A549 (cell line): ENCODE data around the gene KAT6B. TPM values are rescaled to one million over a fixed set of nuclear protein-coding genes. Genes with fewer than 3 reads are reported as not detected.

ENCODE experiments used
- ATAC-seq, 2 experiments: fragments of 200-7000 bp in 1 of 2; fragments of >200 bp in 1 of 2; cut with Nextera tagmentation in 1 of 2; cut with Tn5 transposase in 1 of 2; 3 replicates each; pipeline versions ENCODE4 v1.8.0 to v1.9.1; 2018 to 2020; ENCODE audit warnings: mild to moderate bottlenecking in 1 of 2, moderate library complexity in 1 of 2
- CTCF ChIA-PET: fragments of 300-600 bp; sonication (Branson Sonifier 250); formaldehyde crosslinking; extraction: SDS; loops from one replicate; lab custom pipeline; 2021; ENCODE audit warnings: antibody characterized with exemption, inconsistent platforms; lab: Yijun Ruan, JAX
- POLR2A ChIA-PET: fragments of 350-600 bp; formaldehyde crosslinking; extraction: SDS; loops from one replicate; lab custom pipeline; 2021; ENCODE audit warnings: antibody characterized with exemption, inconsistent platforms; lab: Yijun Ruan, JAX
- DNase-seq, 2 experiments: peaks; one replicate each; pipeline versions ENCODE4 v3.0.0 to v3.0.0-alpha.2; 2011 to 2016; ENCODE audit warnings: low read depth in 1 of 2, low spot score in 1 of 2
- FAIRE-seq: peaks from 2 replicates; lab custom pipeline; 2011; peaks lifted over from hg19 to GRCh38; lab: Jason Lieb, UNC
- H3K27ac ChIP-seq, 2 experiments: fragments of >200 bp; sonication (Bioruptor Twin); formaldehyde crosslinking; 3 replicates each; pipeline ENCODE4 v1.5.1; 2016 to 2017
- H3K4me1 ChIP-seq: fragments of >200 bp; sonication (Bioruptor Twin); formaldehyde crosslinking; 3 replicates; pipeline ENCODE4 v1.6.1; 2016
- H3K4me2 ChIP-seq: fragments of >200 bp; sonication (Bioruptor Twin); formaldehyde crosslinking; 3 replicates; pipeline ENCODE4 v1.6.1; 2016
- H3K4me3 ChIP-seq: fragments of >200 bp; sonication (Bioruptor Twin); formaldehyde crosslinking; 3 replicates; pipeline ENCODE4 v1.5.1; 2016
- H3K9me3 ChIP-seq: fragments of >200 bp; sonication (Bioruptor Twin); formaldehyde crosslinking; 3 replicates; pipeline ENCODE4 v1.6.1; 2016
- CBX2 ChIP-seq: fragments of 200-600 bp; sonication (generic); IDR thresholded peaks from 2 replicates; pipeline ENCODE4 v1.6.1; 2016; ENCODE audit warnings: low read depth, mild to moderate bottlenecking, borderline replicate concordance
- CHD2 ChIP-seq: fragments of 150-350 bp; IDR thresholded peaks from 2 replicates; pipeline ENCODE4 v1.6.1; 2014; ENCODE audit warnings: low read length; ENCODE audit not compliant: partially characterized antibody
- EHMT2 ChIP-seq: fragments of 200-600 bp; sonication (generic); IDR thresholded peaks from 2 replicates; pipeline ENCODE4 v1.6.1; 2016; ENCODE audit warnings: antibody characterized with exemption, low read depth, mild to moderate bottlenecking, moderate library complexity
- FOSL2 ChIP-seq, 2 experiments: fragments of 450-650 bp in 1 of 2; fragments of >200 bp in 1 of 2; sonication (Bioruptor Twin) in 1 of 2; formaldehyde crosslinking; IDR thresholded peaks; 2 replicates each; pipeline versions ENCODE4 v1.5.0 to v1.6.1; 2016 to 2020; ENCODE audit warnings: mild to moderate bottlenecking in 1 of 2, moderate library complexity in 1 of 2
- FOXS1 ChIP-seq: fragments of 250-450 bp; sonication (Bioruptor Pico); IDR thresholded peaks from 2 replicates; pipeline ENCODE4 v1.5.0; 2020; ENCODE audit warnings: mild to moderate bottlenecking, moderate library complexity
- HOXA7 ChIP-seq: fragments of 250-450 bp; sonication (Bioruptor Pico); IDR thresholded peaks from 2 replicates; pipeline ENCODE4 v1.5.0; 2020; ENCODE audit warnings: mild to moderate bottlenecking, moderate library complexity
- JUN ChIP-seq, 2 experiments: fragments of >200 bp; sonication (Bioruptor Twin); formaldehyde crosslinking; IDR thresholded peaks; 2 replicates in 1 of 2; 3 replicates in 1 of 2; pipeline ENCODE4 v1.6.1; 2016 to 2017
- JUNB ChIP-seq: fragments of >200 bp; sonication (Bioruptor Twin); formaldehyde crosslinking; IDR thresholded peaks from 2 replicates; pipeline ENCODE4 v1.6.1; 2016
- KDM5A ChIP-seq: fragments of 200-600 bp; sonication (generic); IDR thresholded peaks from 2 replicates; pipeline ENCODE4 v1.6.1; 2016; ENCODE audit warnings: antibody characterized with exemption, mild to moderate bottlenecking
- NPAS2 ChIP-seq: fragments of 250-450 bp; sonication (Bioruptor Pico); IDR thresholded peaks from 2 replicates; pipeline ENCODE4 v1.8.0; 2022; ENCODE audit warnings: mild to moderate bottlenecking, moderate library complexity, borderline replicate concordance
- PHF8 ChIP-seq: fragments of 200-600 bp; sonication (generic); IDR thresholded peaks from 2 replicates; pipeline ENCODE4 v1.6.1; 2016; ENCODE audit warnings: low read depth, mild to moderate bottlenecking, antibody characterized with exemption, moderate library complexity, borderline replicate concordance
- RARB ChIP-seq: fragments of 250-450 bp; sonication (Bioruptor Pico); IDR thresholded peaks from 2 replicates; pipeline ENCODE4 v1.8.0; 2021; ENCODE audit warnings: mild to moderate bottlenecking, moderate library complexity
- SREBF2 ChIP-seq: fragments of 450-650 bp; IDR thresholded peaks from 2 replicates; pipeline ENCODE4 v1.6.1; 2014; ENCODE audit warnings: mild to moderate bottlenecking, moderate library complexity
- TFCP2L1 ChIP-seq: fragments of 250-450 bp; sonication (Bioruptor Pico); IDR thresholded peaks from 2 replicates; pipeline ENCODE4 v1.5.0; 2021; ENCODE audit warnings: mild to moderate bottlenecking
- TP53 ChIP-seq: fragments of 250-450 bp; sonication (Bioruptor Pico); IDR thresholded peaks from 2 replicates; pipeline ENCODE4 v1.5.0; 2021; ENCODE audit warnings: mild to moderate bottlenecking, moderate library complexity
- ZSCAN20 ChIP-seq: fragments of 250-450 bp; sonication (Bioruptor Pico); IDR thresholded peaks from 2 replicates; pipeline ENCODE4 v1.8.0; 2022; ENCODE audit warnings: mild to moderate bottlenecking, moderate library complexity
- WGBS: methylation state at CpG from one replicate; pipeline ENCODE4 v1.1.6; 2017; ENCODE audit errors: missing lambda C conversion rate; 5-methylcytosine and 5-hydroxymethylcytosine counted together
- polyA plus RNA-seq, 4 experiments: library from polyadenylated mRNA; depleted of rRNA in 3 of 4; stranded (reverse); fragments of >200 nt; fragmentation: RNase III in 1 of 4; extraction: RNeasy Plus Mini Kit Qiagen cat#74134 plus additional on column Dnase treatment in 1 of 4; gene quantifications; 2 replicates in 3 of 4; 3 replicates in 1 of 4; pipeline ENCODE4 v1.2.3, GENCODE V29; 2011 to 2017
- TF ChIP-seq, protein P1 (sequence below): fragments of 150-350 bp; IDR thresholded peaks from 2 replicates; pipeline ENCODE4 v1.6.1; 2014; ENCODE audit warnings: low read depth, mild to moderate bottlenecking, low read length

The KAT6B gene
- polyA plus RNA-seq, 2 of the 4 experiments (the other 2 are of a cell fraction) = 5.6 to 5.7 TPM

- CTCF ChIA-PET = interaction anchor here (1.8 kb wide), 1 partner anchor 714 kb away, joined by 3 read pairs; no protein-coding TSS in a partner anchor
- Histone ChIP-seq H3K4me1 (peaks cover 4% of the 10 kb centered on the region; the same call in 1 of the 3 replicates), H3K9me3 (no peaks in the 10 kb centered on the region), H3K4me3 (no peak overlapping the region), H3K4me2 (no peak overlapping the region), H3K27ac (no peak overlapping the region)
- no peak for DNase-seq
- no peak for ATAC-seq
- POLR2A ChIA-PET = no interaction called here
- TF ChIP-seq JUNB = no peak
- no peak for TF ChIP-seq NPAS2 (CRISPR knock-in tag)
- no peak for TF ChIP-seq PHF8
- TF ChIP-seq RARB (CRISPR knock-in tag) = no peak
- TF ChIP-seq FOXS1 (CRISPR knock-in tag) = no peak
- TF ChIP-seq, protein P1, sequence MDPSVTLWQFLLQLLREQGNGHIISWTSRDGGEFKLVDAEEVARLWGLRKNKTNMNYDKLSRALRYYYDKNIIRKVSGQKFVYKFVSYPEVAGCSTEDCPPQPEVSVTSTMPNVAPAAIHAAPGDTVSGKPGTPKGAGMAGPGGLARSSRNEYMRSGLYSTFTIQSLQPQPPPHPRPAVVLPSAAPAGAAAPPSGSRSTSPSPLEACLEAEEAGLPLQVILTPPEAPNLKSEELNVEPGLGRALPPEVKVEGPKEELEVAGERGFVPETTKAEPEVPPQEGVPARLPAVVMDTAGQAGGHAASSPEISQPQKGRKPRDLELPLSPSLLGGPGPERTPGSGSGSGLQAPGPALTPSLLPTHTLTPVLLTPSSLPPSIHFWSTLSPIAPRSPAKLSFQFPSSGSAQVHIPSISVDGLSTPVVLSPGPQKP = no peak
- TF ChIP-seq KDM5A = no peak
- no peak for TF ChIP-seq TP53 (CRISPR knock-in tag)
- FAIRE-seq = no peak
- WGBS = 93% methylated on average over 3 of the region's 3 CpGs
These were observed 131.9 kb downstream of the KAT6B start for GRCh38 chr10:74958316-74958715.

- 93% methylated on average over 2 of the region's 2 CpGs for WGBS
- Histone ChIP-seq H3K9me3 (no peaks in the 10 kb centered on the region), H3K4me2 (no peak overlapping the region), H3K27ac (no peak overlapping the region), H3K4me1 (peaks cover 4% of the 10 kb centered on the region; the same call in 1 of the 3 replicates), H3K4me3 (no peak overlapping the region)
- POLR2A ChIA-PET = no interaction called here
- FAIRE-seq = no peak
- DNase-seq = no peak
- no peak for ATAC-seq
- CTCF ChIA-PET = interaction anchor here (0.6 to 1.6 kb wide), 3 partner anchors 8 to 180 kb away, joined by 3 to 4 read pairs (median 3); no protein-coding TSS in a partner anchor
- TF ChIP-seq CHD2 (no peak), PHF8 (no peak)
These were observed 134.3 kb downstream of the KAT6B start for GRCh38 chr10:74960670-74961069.

GRCh38 chr10:74962517-74962916 is 136.1 kb downstream of the KAT6B start:
- no peak overlapping the region for H3K4me3 ChIP-seq
- no peaks in the 10 kb centered on the region for H3K9me3 ChIP-seq
- no peaks in the 10 kb centered on the region for H3K4me1 ChIP-seq
- TF ChIP-seq PHF8 (no peak), CBX2 (no peak), ZSCAN20 (CRISPR knock-in tag) (no peak), NPAS2 (CRISPR knock-in tag) (no peak), TFCP2L1 (CRISPR knock-in tag) (no peak), JUNB (no peak), HOXA7 (no peak), FOSL2 (IDR thresholded peaks at IDR 0.05) (no peak), FOSL2 (CRISPR knock-in tag; IDR thresholded peaks at IDR 0.05) (no peak), SREBF2 (no peak), EHMT2 (no peak)
- TF ChIP-seq, protein P1 = no peak
- POLR2A ChIA-PET = no interaction called here
- no peak for DNase-seq
- no peak for FAIRE-seq
- 79% methylated on average over 4 of the region's 4 CpGs for whole genome bisulfite sequencing
- no peak overlapping the region for H3K27ac ChIP-seq
- ATAC-seq = no peak
- CTCF ChIA-PET = no interaction called here
- H3K4me2 ChIP-seq = no peak overlapping the region

DNA sequence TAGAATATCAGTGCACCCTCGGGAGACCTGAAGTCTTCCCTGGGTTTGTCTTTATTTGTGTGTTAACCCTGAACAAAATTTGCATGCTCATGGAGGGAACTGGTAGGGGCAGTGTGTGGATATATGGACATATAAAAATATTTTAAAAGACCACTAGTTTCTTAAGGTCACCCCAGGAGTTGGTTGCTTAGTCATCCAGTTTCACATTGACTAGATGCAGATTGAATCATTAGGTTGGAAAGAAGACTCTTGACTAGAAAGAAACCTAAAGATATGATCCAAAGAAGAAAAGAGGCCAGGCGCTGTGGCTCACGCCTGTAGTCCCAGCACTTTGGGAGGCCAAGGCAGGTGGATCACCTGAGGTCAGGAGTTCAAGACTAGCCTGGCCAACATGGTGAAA is 137.1 kb downstream of the KAT6B start:
- FAIRE-seq = no peak
- ChIA-PET POLR2A (no interaction called here), CTCF (interaction anchor here (0.7 kb wide), 1 partner anchor 26 kb away, joined by 3 read pairs; no protein-coding TSS in a partner anchor)
- Histone ChIP-seq H3K4me1 (peaks cover 9% of the 10 kb centered on the region), H3K27ac (no peak overlapping the region), H3K4me3 (no peak overlapping the region), H3K4me2 (no peak overlapping the region), H3K9me3 (no peaks in the 10 kb centered on the region)
- DNase-seq = no peak
- TF ChIP-seq FOXS1 (CRISPR knock-in tag) (no peak), JUN (IDR thresholded peaks at IDR 0.05) (no peak)
- WGBS = 89% methylated on average over 3 of the region's 3 CpGs
- no peak for ATAC-seq
